GM23248 (cell line): Measurements from ENCODE around the gene PPP2R5C.

Experiments used
- EZH2 ChIP-seq: fragments of 200-600 bp; sonication (generic); IDR thresholded peaks from 2 replicates; pipeline ENCODE4 v1.6.1; 2018; ENCODE audit warnings: antibody characterized with exemption, mild to moderate bottlenecking; ENCODE audit not compliant: insufficient read depth, poor library complexity, severe bottlenecking
- EZH2phosphoT487 ChIP-seq: fragments of 200-600 bp; sonication (generic); IDR thresholded peaks from 2 replicates; pipeline ENCODE4 v1.6.1; 2018; ENCODE audit warnings: antibody characterized with exemption, moderate library complexity, mild to moderate bottlenecking, low read depth; ENCODE audit not compliant: insufficient read depth

DNA sequence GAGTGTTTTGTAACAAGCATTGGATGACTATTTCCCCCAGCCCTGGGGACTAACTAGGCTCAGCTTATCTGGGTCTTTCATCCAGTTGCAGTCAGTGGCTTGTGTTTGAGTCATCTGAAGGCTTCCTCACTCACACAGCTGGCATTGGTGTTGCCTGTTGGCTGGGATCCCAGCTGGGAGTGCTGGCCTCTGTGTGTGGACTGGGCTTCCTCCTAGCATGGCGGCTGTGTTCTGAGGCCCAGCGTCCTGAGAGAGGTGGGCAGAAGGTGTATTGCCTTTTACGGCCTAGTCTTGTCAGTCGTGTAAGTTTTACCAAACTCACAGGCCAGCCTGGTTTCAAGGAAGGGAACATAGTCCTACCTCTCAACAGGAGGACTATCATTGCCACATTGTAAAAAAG is 28.3 kb upstream of the PPP2R5C start:
- TF ChIP-seq EZH2, result no peak
- TF ChIP-seq EZH2phosphoT487, result no peak
